ENCODE results near the gene ERMN. TPM values are rescaled to one million over a fixed set of nuclear protein-coding genes. Genes with fewer than 3 reads are reported as not detected.

Gene ERMN
- total RNA-seq, 4 donors from 2014 or later: 0.14 to 0.64 TPM; not detected in 2

- intact Hi-C loops (cut with DNase I; ENCODE audit: low total_unique reads) (no loop called here), in situ Hi-C loops (cut with MboI; ENCODE audit: low pct_ligation_motif_present in 1 of 4, low pct_unique_long_range_greater_than_20kb in 1 of 4, low sequenced_read_pairs in 3 of 4) (no loop called here)
- Histone ChIP-seq H3K4me1 (peaks cover 0 to 7% (median 0%) of the 10 kb centered on the region in 4 donors), H3K9me3 (peaks cover 2 to 4% of the 10 kb centered on the region in 2 donors), H3K4me3 (no peak overlapping the region), H3K27ac (no peak overlapping the region), H3K27me3 (no peaks in the 10 kb centered on the region), H3K36me3 (no peaks in the 10 kb centered on the region)
- WGBS, 2 donors (ENCODE audit: low coverage in 1 of 2): 59 to 62% methylated on average over 2 of the region's 2 CpGs
- DNase-seq: no peak
- TF ChIP-seq EP300 (IDR thresholded peaks at IDR 0.05; ENCODE audit: low read depth) (no peak), POLR2A (IDR thresholded peaks at IDR 0.05) (no peak), CTCF (IDR thresholded peaks at IDR 0.05) (no peak), POLR2AphosphoS5 (IDR thresholded peaks at IDR 0.05) (no peak)
These were observed 38.8 kb upstream of the ERMN start for GRCh38 chr2:157364257-157364974.

DNA sequence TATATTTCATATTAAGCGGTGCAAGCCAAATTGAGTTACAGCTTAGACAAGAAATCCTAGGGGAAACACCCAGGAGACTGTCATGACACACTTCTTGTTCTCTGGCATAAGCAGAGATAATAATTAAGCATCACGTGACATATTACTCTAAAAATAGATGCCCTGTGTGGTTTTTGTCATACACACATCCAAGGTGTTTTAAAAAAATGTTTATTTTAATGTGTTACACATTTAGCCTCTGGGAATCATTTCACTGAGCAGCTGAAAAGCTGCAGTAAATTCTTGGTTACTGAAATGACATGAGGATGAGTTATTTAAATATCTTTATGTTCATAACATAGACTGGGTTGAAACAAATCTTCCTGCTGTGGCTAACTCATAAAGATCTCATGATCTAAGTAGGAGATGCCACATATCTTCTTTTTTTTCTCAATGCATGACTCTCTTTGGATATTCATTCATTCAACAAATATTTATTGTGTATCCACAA is 38.0 kb upstream of the ERMN start:
- TF ChIP-seq POLR2AphosphoS5 (IDR thresholded peaks at IDR 0.05) (no peak), POLR2A (IDR thresholded peaks at IDR 0.05) (no peak), CTCF (IDR thresholded peaks at IDR 0.05) (no peak), EP300 (IDR thresholded peaks at IDR 0.05; ENCODE audit: low read depth) (no peak)
- Histone ChIP-seq H3K9me3 (peaks cover 2 to 4% of the 10 kb centered on the region in 2 donors), H3K4me3 (no peak overlapping the region), H3K27ac (no peak overlapping the region), H3K4me1 (peaks cover 0 to 7% (median 0%) of the 10 kb centered on the region in 4 donors), H3K27me3 (no peaks in the 10 kb centered on the region), H3K36me3 (no peaks in the 10 kb centered on the region)
- intact Hi-C loops (cut with DNase I; ENCODE audit: low total_unique reads): no loop called here
- no peak for DNase-seq
- in situ Hi-C loops (cut with MboI; ENCODE audit: low pct_ligation_motif_present in 1 of 4, low pct_unique_long_range_greater_than_20kb in 1 of 4, low sequenced_read_pairs in 3 of 4): no loop called here
- 58 to 72% methylated on average over 2 of the region's 2 CpGs for WGBS, 2 donors (ENCODE audit: low coverage in 1 of 2)

DNA sequence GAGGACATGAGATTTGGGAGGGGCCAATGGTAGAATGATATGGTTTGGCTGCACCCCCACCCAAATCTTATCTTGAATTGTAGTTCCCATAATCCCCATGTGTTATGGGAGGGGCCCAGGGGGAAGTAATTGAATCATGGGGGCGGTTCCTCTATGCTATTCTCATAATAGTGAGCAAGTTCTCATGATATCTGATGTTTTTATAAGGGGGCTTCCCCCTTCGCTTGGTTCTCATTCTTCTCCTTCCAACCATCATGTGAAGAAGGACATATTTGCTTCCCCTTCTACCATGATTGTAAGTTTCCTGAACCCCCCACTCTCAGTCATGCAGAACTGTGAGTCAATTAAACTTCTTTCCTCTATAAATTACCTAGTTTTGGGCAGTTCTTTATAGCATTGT is 37.0 kb upstream of the ERMN start:
- H3K9me3 ChIP-seq: peaks cover 2 to 4% of the 10 kb centered on the region in 2 donors
- WGBS, 2 donors (ENCODE audit: low coverage in 1 of 2): 91% methylated on average over 2 of the region's 2 CpGs; no CpG with 5 or more reads in 1 of the 2 donors
- H3K36me3 ChIP-seq: no peaks in the 10 kb centered on the region
- H3K27me3 ChIP-seq: no peaks in the 10 kb centered on the region
- H3K4me3 ChIP-seq: no peak overlapping the region
- peaks cover 0 to 7% (median 0%) of the 10 kb centered on the region in 4 donors for H3K4me1 ChIP-seq
- DNase-seq: no peak
- in situ Hi-C loops (cut with MboI; ENCODE audit: low pct_ligation_motif_present in 1 of 4, low pct_unique_long_range_greater_than_20kb in 1 of 4, low sequenced_read_pairs in 3 of 4) (no loop called here), intact Hi-C loops (cut with DNase I; ENCODE audit: low total_unique reads) (no loop called here)
- TF ChIP-seq EP300 (IDR thresholded peaks at IDR 0.05; ENCODE audit: low read depth): no peak
- TF ChIP-seq POLR2AphosphoS5 (IDR thresholded peaks at IDR 0.05): no peak
- TF ChIP-seq POLR2A (IDR thresholded peaks at IDR 0.05): no peak
- TF ChIP-seq CTCF (IDR thresholded peaks at IDR 0.05): no peak
- no peak overlapping the region for H3K27ac ChIP-seq

DNA sequence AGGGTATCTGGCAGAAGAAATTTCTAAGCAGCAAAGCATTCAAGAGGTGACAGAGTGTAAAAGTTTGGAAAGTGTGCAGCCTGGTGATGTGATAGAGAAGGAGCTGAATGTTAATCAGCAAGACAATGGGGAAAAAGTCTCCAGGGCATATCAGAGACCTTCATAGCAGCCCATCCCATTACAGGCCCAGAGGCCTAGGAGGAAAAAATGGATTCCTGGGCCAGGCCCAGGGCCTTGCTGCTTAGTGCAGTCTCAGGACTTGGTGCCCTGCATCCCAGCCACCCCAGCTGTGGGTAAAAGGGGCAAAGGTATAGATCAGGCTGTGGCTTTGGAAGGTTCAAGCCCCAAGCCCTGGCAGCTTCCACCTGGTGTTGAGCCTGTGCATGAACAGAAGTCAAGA is 35.9 kb upstream of the ERMN start:
- Histone ChIP-seq H3K27ac (no peak overlapping the region), H3K27me3 (no peaks in the 10 kb centered on the region), H3K36me3 (no peaks in the 10 kb centered on the region), H3K4me3 (no peak overlapping the region), H3K4me1 (peaks cover 0 to 7% (median 0%) of the 10 kb centered on the region in 4 donors), H3K9me3 (peaks cover 2 to 4% of the 10 kb centered on the region in 2 donors)
- no peak for DNase-seq
- intact Hi-C loops (cut with DNase I; ENCODE audit: low total_unique reads) (no loop called here), in situ Hi-C loops (cut with MboI; ENCODE audit: low pct_ligation_motif_present in 1 of 4, low pct_unique_long_range_greater_than_20kb in 1 of 4, low sequenced_read_pairs in 3 of 4) (no loop called here)
- no peak for TF ChIP-seq EP300 (IDR thresholded peaks at IDR 0.05; ENCODE audit: low read depth)
- no peak for TF ChIP-seq POLR2A (IDR thresholded peaks at IDR 0.05)
- TF ChIP-seq POLR2AphosphoS5 (IDR thresholded peaks at IDR 0.05): no peak
- no peak for TF ChIP-seq CTCF (IDR thresholded peaks at IDR 0.05)
